ENCODE data around the gene HEATR9.

Gene HEATR9

DNA sequence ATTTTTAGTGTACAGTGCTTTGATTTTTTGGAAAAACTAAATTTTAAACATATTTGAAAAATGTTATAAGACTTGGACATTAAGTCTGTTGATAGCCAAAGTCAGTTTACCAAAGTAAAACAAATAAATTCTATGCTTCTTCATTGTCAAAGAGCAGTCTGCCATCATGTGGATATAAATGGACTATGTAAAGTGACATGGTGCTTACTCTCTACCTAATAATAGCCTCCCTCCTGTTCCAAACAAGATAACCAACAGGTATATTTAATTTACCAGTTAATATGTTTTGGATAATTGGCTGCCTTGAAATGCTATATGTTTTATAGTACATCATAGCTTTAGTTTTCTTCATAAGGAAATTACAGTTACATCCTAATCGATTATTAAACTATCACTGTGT is 43.5 kb downstream of the HEATR9 start:
- no peak for DNase-seq
- TF ChIP-seq POLR2A (IDR thresholded peaks at IDR 0.05; ENCODE audit: low read length): no peak
- TF ChIP-seq GATA1 (IDR thresholded peaks at IDR 0.05; ENCODE audit: low read depth, low read length): no peak

GRCh38 chr17:35821308-35821707 is 47.4 kb downstream of the HEATR9 start:
- no peak for TF ChIP-seq POLR2A (IDR thresholded peaks at IDR 0.05; ENCODE audit: low read length)
- no peak for TF ChIP-seq GATA1 (IDR thresholded peaks at IDR 0.05; ENCODE audit: low read depth, low read length)
- no peak for DNase-seq

GRCh38 chr17:35819455-35819854 is 49.2 kb downstream of the HEATR9 start:
- no peak for DNase-seq
- TF ChIP-seq POLR2A (IDR thresholded peaks at IDR 0.05; ENCODE audit: low read length): no peak
- TF ChIP-seq GATA1 (IDR thresholded peaks at IDR 0.05; ENCODE audit: low read depth, low read length): no peak

DNA sequence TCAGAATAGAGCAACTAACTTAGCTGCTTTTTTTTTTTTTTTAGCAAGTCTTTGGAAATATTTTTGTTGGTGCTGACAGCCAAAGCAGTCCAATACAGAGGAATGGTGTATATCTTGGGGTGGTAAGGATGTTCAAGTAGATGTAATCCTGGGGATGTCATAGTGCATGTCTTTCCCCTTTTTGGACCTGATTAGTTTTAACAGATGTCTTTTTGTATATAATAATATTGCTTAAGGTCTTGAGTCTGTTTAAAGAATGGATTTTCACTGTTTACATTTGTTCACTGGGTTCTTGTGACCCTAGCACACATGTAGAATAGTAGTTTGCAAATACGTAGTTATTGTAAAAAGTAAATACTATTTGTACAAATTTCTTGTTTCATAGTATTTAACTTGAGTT is 51.5 kb downstream of the HEATR9 start:
- no peak for DNase-seq
- no peak for TF ChIP-seq POLR2A (IDR thresholded peaks at IDR 0.05; ENCODE audit: low read length)
- TF ChIP-seq GATA1 (IDR thresholded peaks at IDR 0.05; ENCODE audit: low read depth, low read length): no peak

GRCh38 chr17:35816723-35817122 is 52.0 kb downstream of the HEATR9 start:
- no peak for TF ChIP-seq GATA1 (IDR thresholded peaks at IDR 0.05; ENCODE audit: low read depth, low read length)
- no peak for TF ChIP-seq POLR2A (IDR thresholded peaks at IDR 0.05; ENCODE audit: low read length)
- no peak for DNase-seq

- TF ChIP-seq GATA1 (IDR thresholded peaks at IDR 0.05; ENCODE audit: low read depth, low read length): no peak
- no peak for TF ChIP-seq POLR2A (IDR thresholded peaks at IDR 0.05; ENCODE audit: low read length)
These were observed 56.2 kb downstream of the HEATR9 start for GRCh38 chr17:35812456-35812855.

DNA sequence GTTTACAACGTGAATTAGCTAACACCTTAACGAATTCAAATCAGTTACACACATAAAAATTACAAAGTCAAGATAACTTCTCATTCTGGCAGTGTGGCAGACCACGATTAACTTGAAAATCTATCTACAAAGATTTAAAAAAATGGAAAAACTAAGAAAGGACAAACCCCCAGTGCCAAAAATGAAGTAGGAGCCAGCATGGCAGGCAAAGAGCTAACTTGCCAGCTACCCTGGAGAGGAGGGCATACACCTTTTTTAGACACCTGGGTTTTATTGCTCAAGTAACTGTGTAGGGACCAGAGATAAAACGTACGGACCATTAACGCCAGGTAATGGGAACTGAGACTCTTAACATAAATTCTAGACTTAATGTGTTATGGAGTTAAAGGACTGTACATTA is 56.9 kb downstream of the HEATR9 start:
- TF ChIP-seq GATA1 (IDR thresholded peaks at IDR 0.05; ENCODE audit: low read depth, low read length) (no peak), POLR2A (IDR thresholded peaks at IDR 0.05; ENCODE audit: low read length) (peak; percentile 6)
- DNase-seq: no peak

More at GRCh38 chr17:35812456-35812855, 56.2 kb downstream of the HEATR9 start:
- no peak for DNase-seq

- TF ChIP-seq GATA1 (IDR thresholded peaks at IDR 0.05; ENCODE audit: low read depth, low read length) (no peak), POLR2A (IDR thresholded peaks at IDR 0.05; ENCODE audit: low read length) (no peak)
- peak in 1 of 2 experiments; percentile 48 for DNase-seq
These were observed 58.7 kb downstream of the HEATR9 start for GRCh38 chr17:35809855-35810461.

GRCh38 chr17:35808962-35809854 is 59.5 kb downstream of the HEATR9 start, which contains the start of gene TAF15:
TSS of gene TAF15 (plus strand) at chr17:35809484. CDS start at chr17:35809570, 86 bp downstream.
- TF ChIP-seq POLR2A (IDR thresholded peaks at IDR 0.05; ENCODE audit: low read length): peak; percentile 97
- no peak for TF ChIP-seq GATA1 (IDR thresholded peaks at IDR 0.05; ENCODE audit: low read depth, low read length)

GRCh38 chr17:35808240-35808961 is 60.3 kb downstream of the HEATR9 start:
- DNase-seq: peak in 1 of 2 experiments; percentile 44

More at GRCh38 chr17:35808962-35809854, 59.5 kb downstream of the HEATR9 start, which contains the start of gene TAF15:
- peak; percentile 98 to 99 for DNase-seq

GRCh38 chr17:35807371-35808144 is 61.1 kb downstream of the HEATR9 start:
- DNase-seq: peak in 1 of 2 experiments; percentile 24
- TF ChIP-seq GATA1 (IDR thresholded peaks at IDR 0.05; ENCODE audit: low read depth, low read length): no peak
- no peak for TF ChIP-seq POLR2A (IDR thresholded peaks at IDR 0.05; ENCODE audit: low read length)

More at GRCh38 chr17:35808240-35808961, 60.3 kb downstream of the HEATR9 start:
- TF ChIP-seq GATA1 (IDR thresholded peaks at IDR 0.05; ENCODE audit: low read depth, low read length): no peak
- no peak for TF ChIP-seq POLR2A (IDR thresholded peaks at IDR 0.05; ENCODE audit: low read length)

Data from erythroblast (primary cell).